Activated T-helper 17 cell treated with anti-CD3 and anti-CD28 coated beads, Interleukin-2, amount 50 U/mL, for 72 hours (primary cell): ENCODE results near the gene NCF2. TPM values are rescaled to one million over a fixed set of nuclear protein-coding genes. Genes with fewer than 3 reads are reported as not detected.

Source experiments
- ATAC-seq: fragments of 150-1000 bp; cut with Tn5 transposase; replicated peaks from 2 replicates; pipeline ENCODE4 v1.10.0; 2021; ENCODE audit warnings: mild to moderate bottlenecking, moderate library complexity
- H3K27ac Mint-ChIP-seq: one replicate; pipeline ENCODE4 v1.8.0; 2022; ENCODE audit warnings: mixed read lengths
- H3K27me3 Mint-ChIP-seq: one replicate; pipeline ENCODE4 v1.8.0; 2022; ENCODE audit warnings: mixed read lengths
- H3K36me3 Mint-ChIP-seq: one replicate; pipeline ENCODE4 v1.8.0; 2022; ENCODE audit warnings: low read depth, mild to moderate bottlenecking, mixed read lengths
- H3K4me1 Mint-ChIP-seq: one replicate; pipeline ENCODE4 v1.8.0; 2022; ENCODE audit warnings: mixed read lengths
- H3K4me3 Mint-ChIP-seq: one replicate; pipeline ENCODE4 v1.8.0; 2022; ENCODE audit warnings: mild to moderate bottlenecking, mixed read lengths
- H3K9me3 Mint-ChIP-seq: one replicate; pipeline ENCODE4 v1.8.0; 2022; ENCODE audit warnings: mixed read lengths
- total RNA-seq, 2 donors: library from RNA; stranded (reverse); gene quantifications; one replicate each; pipeline ENCODE4 v1.2.3, GENCODE V29; 2022

The NCF2 gene
- total RNA-seq, 2 donors from 2014 or later, result 4.4 to 18.7 TPM

DNA sequence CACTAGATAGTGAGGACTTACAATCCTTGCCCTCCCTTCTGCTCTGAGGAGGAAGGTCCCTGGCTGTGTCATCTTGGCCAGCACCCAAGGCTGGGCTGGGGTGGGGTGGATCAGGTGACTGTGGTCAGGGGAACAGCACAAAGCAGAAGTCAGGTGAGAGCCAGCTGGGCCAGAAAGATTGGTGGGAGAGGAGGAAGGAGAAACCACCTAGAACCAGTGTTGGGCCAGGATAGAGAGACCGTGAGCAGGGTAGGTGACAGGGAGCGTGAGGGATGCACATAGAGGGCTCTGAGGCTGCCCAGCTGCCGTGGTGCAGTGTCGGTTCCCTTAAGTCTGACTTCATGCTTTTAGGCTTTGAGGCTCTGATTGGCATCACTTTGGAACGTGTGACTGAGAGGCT lies 22.7 kb downstream of the NCF2 start:
- peak overlapping the region; percentile 55 for H3K27ac Mint-ChIP-seq
- no peaks in the 10 kb centered on the region for H3K9me3 Mint-ChIP-seq
- H3K36me3 Mint-ChIP-seq, result peaks cover 7% of the 10 kb centered on the region
- no peak overlapping the region for H3K4me3 Mint-ChIP-seq
- H3K4me1 Mint-ChIP-seq, result peaks cover 18% of the 10 kb centered on the region
- no peaks in the 10 kb centered on the region for H3K27me3 Mint-ChIP-seq
- ATAC-seq, result no peak

DNA sequence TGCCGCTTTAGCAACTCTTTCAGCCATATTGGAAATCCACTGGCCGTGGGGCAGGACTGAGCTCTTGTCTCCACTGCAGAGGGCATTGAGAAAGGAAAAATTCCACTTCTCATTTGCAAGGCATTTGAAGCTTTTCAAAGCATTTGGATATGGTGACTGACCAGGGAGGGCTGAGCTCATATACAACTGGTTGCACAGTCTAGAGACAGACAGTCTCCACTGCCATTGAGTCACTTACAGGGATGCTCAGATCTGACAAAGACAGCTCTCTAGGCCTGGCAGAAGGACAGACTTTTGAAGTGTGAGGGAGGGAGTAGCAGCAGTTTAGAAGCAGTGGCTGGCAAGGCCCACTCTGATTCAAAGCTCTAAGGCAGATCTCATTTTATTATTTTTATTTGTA lies 24.2 kb downstream of the NCF2 start:
- Mint-ChIP-seq H3K27me3 (no peaks in the 10 kb centered on the region), H3K36me3 (peaks cover 7% of the 10 kb centered on the region)

DNA sequence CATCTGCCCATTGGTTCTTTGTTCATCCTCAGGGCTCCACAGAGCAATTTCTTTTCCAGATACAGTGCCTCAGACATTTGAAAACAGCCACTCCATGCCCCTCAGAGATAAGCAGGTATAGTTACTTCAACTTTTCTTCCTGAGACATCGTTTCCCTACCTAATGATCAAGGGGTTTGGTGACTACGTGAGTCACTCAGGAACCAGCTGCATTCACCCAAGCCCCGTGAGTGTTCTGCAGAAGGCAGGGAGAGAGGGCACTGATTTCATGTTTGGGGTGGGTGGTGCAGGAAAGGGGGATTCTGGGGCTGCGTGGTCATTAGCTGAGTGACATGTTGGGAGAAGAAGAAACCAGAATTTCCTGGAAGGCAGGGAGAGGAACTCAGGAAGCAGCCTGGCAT lies 25.0 kb downstream of the NCF2 start:
- peaks cover 14% of the 10 kb centered on the region for H3K36me3 Mint-ChIP-seq
- no peak for ATAC-seq
- no peaks in the 10 kb centered on the region for H3K27me3 Mint-ChIP-seq
- H3K9me3 Mint-ChIP-seq, result no peaks in the 10 kb centered on the region
- H3K4me3 Mint-ChIP-seq, result no peak overlapping the region
- peaks cover 18% of the 10 kb centered on the region for H3K4me1 Mint-ChIP-seq
- H3K27ac Mint-ChIP-seq, result no peak overlapping the region

More for the DNA sequence above, 24.2 kb downstream of the NCF2 start:
- Mint-ChIP-seq H3K4me1 (peaks cover 18% of the 10 kb centered on the region), H3K4me3 (no peak overlapping the region), H3K27ac (no peak overlapping the region), H3K9me3 (no peaks in the 10 kb centered on the region)
- no peak for ATAC-seq

DNA sequence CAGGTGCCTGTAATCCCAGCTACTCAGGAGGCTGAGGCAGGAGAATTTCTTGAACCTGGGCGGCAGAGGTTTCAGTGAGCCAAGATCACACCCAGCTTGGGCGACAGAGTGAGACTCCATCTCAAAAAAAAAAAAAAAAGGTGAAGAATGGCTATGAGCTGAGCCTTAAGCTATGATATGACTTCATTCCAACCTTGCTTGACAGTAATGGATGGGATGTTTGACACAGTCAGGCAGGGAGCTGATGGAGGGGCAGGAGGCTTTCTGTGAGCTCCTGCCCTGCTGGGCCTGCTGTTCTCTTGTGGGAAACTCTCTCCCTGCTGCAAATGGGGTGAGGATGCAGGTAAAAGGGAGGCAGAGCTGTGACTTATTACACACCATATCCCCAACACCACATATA lies 27.6 kb downstream of the NCF2 start:
- Mint-ChIP-seq H3K27me3 (no peaks in the 10 kb centered on the region), H3K36me3 (peaks cover 14% of the 10 kb centered on the region), H3K27ac (no peak overlapping the region), H3K4me3 (no peak overlapping the region), H3K9me3 (no peaks in the 10 kb centered on the region), H3K4me1 (peaks cover 7% of the 10 kb centered on the region)
- no peak for ATAC-seq

DNA sequence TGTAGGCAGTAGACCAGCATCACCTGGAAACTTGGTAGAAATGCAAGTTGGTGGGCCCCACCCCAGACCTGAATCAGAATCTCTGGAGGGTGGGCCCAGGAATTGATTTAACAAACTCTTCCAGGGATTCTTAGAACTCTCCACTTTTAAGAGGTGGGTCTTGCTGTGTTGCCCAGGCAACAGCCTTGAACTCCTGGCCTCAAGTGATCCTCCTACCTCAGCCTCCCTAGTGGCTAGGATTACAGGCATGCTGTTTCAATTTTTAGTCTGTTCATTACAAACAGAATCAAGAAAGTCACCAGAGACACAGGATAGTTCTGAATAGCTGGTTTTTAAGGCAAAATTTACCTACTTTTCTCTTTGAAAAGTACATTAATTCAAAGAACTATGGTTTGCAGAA lies 31.2 kb downstream of the NCF2 start:
- H3K4me1 Mint-ChIP-seq, result no peaks in the 10 kb centered on the region
- ATAC-seq, result no peak
- H3K36me3 Mint-ChIP-seq, result peaks cover 45% of the 10 kb centered on the region
- H3K27me3 Mint-ChIP-seq, result no peaks in the 10 kb centered on the region
- no peak overlapping the region for H3K4me3 Mint-ChIP-seq
- no peak overlapping the region for H3K27ac Mint-ChIP-seq
- H3K9me3 Mint-ChIP-seq, result no peaks in the 10 kb centered on the region

DNA sequence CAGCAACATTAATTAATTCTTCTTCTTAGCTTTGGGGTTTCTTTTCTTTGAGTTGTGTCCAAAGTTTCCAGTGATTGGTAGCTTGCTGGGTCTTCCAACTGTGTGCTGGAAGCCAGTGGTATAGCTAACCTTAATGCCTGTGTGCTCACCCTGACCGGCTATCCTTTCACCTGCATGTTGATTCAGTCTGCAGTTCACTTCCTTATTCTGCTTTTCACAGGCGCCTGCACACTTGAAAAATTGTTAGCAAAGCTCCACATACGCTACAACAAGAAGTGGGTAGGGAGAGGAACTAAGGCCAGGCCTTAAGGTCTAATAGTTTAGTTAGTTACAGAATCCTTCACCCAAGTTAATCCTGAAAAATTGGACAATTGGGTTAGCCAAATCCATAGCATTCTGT lies 35.7 kb downstream of the NCF2 start:
- no peaks in the 10 kb centered on the region for H3K9me3 Mint-ChIP-seq
- no peaks in the 10 kb centered on the region for H3K4me1 Mint-ChIP-seq
- H3K4me3 Mint-ChIP-seq, result no peak overlapping the region
- no peaks in the 10 kb centered on the region for H3K27me3 Mint-ChIP-seq
- peaks cover 83% of the 10 kb centered on the region for H3K36me3 Mint-ChIP-seq
- no peak for ATAC-seq
- H3K27ac Mint-ChIP-seq, result no peak overlapping the region

DNA sequence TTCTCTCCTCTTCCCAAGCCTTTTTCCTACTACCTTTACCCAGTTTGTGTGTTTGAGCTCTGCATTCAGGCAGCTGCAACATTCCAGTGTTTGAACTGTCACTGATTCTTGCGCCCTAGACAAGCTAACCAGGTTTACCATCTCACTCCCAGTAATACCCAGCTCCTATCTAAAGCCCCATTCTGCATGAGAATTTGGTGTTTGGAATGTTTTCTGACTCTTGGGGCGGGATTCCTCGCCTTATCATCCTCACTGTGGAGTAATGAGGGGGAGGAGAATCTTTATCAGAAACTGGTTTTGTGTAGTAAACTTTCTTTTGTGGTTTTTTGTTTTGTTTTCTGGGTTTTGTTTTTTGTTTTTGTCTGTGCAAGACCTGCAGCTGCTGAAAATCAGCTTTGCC lies 36.5 kb downstream of the NCF2 start:
- Mint-ChIP-seq H3K9me3 (no peaks in the 10 kb centered on the region), H3K4me1 (no peaks in the 10 kb centered on the region), H3K27ac (peak overlapping the region; percentile 63), H3K36me3 (peaks cover 88% of the 10 kb centered on the region), H3K27me3 (no peaks in the 10 kb centered on the region), H3K4me3 (no peak overlapping the region)
- ATAC-seq, result no peak

DNA sequence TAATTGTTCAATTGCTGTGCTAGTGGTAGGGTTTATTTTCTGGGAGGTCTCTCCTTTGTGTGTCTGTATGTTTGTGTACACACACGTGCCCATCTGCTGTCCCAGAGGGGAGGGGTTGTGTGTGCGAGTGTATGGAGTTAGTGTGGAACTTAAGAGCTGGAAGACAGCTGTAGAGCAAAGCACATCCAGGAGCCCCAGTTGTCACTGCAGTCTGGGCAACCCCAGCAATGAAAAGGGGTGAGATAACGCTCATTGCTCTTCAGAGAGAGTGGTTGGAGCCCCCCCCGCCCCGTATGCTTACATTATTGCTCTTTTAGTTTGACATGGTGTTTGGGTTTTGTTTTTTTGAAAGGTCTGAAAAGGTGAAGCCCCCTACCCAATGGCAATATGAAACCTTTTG lies 36.9 kb downstream of the NCF2 start:
- Mint-ChIP-seq H3K4me1 (no peaks in the 10 kb centered on the region), H3K4me3 (no peak overlapping the region), H3K36me3 (peaks cover 91% of the 10 kb centered on the region), H3K9me3 (no peaks in the 10 kb centered on the region), H3K27ac (peak overlapping the region; percentile 63), H3K27me3 (no peaks in the 10 kb centered on the region)
- ATAC-seq, result no peak

DNA sequence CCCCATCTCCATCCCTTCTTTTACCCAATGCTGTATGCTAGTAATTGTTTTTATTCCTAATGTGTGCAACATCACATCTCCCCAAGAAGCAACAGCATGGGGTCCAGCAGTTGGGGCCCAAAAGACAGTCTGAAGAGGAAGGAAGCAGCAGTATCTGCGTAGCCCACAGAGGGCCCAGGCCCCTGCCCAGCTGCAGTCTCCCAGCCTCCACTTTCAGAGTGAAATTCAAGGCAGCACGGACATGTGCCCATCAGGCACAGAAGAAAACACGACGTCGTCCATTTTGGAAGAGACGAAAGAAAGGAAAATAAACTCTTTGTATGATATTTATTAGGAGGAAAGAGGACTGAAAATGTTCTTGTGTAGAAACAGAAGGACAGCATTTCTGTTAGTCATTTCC lies 37.4 kb downstream of the NCF2 start:
- H3K27ac Mint-ChIP-seq, result peak overlapping the region; percentile 63
- no peaks in the 10 kb centered on the region for H3K4me1 Mint-ChIP-seq
- no peak overlapping the region for H3K4me3 Mint-ChIP-seq
- H3K36me3 Mint-ChIP-seq, result peaks cover 94% of the 10 kb centered on the region
- H3K27me3 Mint-ChIP-seq, result no peaks in the 10 kb centered on the region
- ATAC-seq, result no peak
- no peaks in the 10 kb centered on the region for H3K9me3 Mint-ChIP-seq

DNA sequence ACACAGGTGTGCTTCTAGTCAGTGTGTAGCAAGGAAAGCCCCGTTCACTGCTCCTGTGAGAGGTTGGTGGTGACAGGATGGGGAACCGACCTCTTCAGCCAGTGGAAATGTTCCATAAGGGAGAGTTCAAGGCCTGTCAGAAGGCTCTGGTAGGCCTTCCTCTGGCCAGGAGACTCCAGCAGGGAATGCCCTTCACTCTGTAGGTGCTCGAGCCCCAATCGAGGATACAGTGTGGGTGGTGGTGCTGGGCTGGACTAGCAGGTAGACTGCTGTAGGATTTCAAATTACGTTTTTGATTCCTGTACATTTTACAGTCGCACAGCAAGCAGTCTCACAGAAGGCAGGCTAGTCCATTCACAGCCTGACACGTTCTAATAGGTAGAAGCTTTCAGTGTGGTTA lies 37.8 kb downstream of the NCF2 start:
- Mint-ChIP-seq H3K9me3 (no peaks in the 10 kb centered on the region), H3K4me3 (no peak overlapping the region), H3K4me1 (no peaks in the 10 kb centered on the region), H3K27ac (peak overlapping the region; percentile 63), H3K27me3 (no peaks in the 10 kb centered on the region), H3K36me3 (peaks cover 94% of the 10 kb centered on the region)
- no peak for ATAC-seq

DNA sequence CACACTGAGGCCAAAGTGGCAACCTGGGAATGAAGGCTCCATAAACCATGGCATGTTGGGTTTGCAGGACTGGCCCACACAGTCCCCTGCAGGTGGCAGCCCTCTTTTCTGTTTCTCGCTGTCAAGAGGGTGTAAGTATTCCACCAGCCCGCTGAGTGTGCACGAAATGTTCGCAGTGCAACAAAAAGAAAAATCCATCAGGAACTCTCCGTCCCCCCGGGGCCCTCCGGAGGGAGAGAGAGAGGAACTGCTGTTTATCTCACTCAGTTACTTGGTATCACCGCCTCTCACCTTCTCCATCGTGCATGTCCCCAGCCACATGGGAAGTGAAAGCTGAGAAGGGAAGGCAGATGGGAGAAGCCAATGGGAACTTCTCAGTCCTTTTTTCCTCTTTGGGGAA lies 38.3 kb downstream of the NCF2 start:
- Mint-ChIP-seq H3K27ac (no peak overlapping the region), H3K9me3 (no peaks in the 10 kb centered on the region), H3K36me3 (peaks cover 95% of the 10 kb centered on the region), H3K4me1 (no peaks in the 10 kb centered on the region), H3K4me3 (no peak overlapping the region), H3K27me3 (no peaks in the 10 kb centered on the region)
- ATAC-seq, result no peak

DNA sequence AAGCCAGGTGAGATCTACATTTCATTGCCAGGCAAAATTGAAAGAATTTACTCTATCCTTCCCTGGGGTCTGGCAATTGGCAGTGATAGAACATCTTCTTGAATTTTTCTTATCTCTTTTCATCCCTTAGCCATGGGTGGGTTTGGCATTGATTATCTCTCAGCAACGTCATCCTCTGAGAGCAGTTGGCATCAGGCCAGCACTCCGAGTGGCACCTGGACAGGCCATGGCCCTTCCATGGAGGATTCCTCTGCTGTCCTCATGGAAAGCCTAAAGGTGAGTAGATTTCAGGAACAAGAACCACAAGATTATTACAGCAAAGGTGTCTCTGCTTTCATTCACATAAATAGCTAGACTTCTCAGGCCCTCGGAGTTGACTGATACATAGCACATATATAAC lies 39.3 kb downstream of the NCF2 start:
- ATAC-seq, result no peak
- H3K27me3 Mint-ChIP-seq, result no peaks in the 10 kb centered on the region
- H3K4me1 Mint-ChIP-seq, result no peaks in the 10 kb centered on the region
- no peak overlapping the region for H3K4me3 Mint-ChIP-seq
- H3K36me3 Mint-ChIP-seq, result peaks cover 99% of the 10 kb centered on the region
- no peaks in the 10 kb centered on the region for H3K9me3 Mint-ChIP-seq
- no peak overlapping the region for H3K27ac Mint-ChIP-seq

DNA sequence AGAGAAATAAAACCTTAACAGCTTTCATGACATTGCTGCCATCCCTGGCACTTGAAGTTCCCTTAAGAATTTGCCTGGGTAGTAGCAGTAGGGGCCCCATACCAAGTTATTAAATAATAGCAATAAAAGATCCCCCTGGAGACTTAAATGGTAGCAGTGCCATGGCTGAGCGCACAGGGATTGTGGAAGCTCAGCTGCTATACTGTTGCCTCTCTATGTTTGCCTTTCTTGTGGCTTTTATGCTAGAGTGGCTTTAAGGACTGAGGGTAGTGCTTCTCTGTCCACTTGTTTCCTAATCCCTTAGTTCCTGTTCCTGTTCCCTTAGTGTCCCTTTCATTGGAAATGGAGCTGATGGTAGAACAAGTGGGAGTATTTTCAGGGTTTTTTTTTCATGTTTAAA lies 42.1 kb downstream of the NCF2 start:
- Mint-ChIP-seq H3K36me3 (peaks cover 100% of the 10 kb centered on the region), H3K27ac (no peak overlapping the region)
- no peak for ATAC-seq

DNA sequence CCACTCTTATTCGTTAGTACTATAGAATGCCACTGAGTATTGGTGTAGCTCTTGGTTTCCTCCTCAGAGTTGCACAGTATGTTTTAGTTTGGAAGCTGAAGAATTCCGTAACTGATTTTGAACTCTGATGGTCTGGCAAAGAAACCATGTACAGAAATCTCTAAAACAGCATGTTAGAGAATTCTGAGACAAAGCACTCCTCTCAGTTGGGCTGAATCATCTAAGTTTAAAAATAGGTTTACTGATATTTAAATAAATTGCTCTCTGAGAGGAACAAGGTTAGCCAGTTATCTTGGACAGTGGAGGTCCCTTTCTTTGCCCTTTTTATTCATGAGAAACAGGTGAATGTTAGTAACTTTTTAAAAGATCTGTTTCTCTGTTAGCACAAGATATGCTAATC lies 43.8 kb downstream of the NCF2 start:
- no peak for ATAC-seq
- no peaks in the 10 kb centered on the region for H3K27me3 Mint-ChIP-seq
- H3K36me3 Mint-ChIP-seq, result peaks cover 97% of the 10 kb centered on the region
- peak overlapping the region; percentile 32 for H3K27ac Mint-ChIP-seq
- no peak overlapping the region for H3K4me3 Mint-ChIP-seq
- no peaks in the 10 kb centered on the region for H3K9me3 Mint-ChIP-seq
- no peaks in the 10 kb centered on the region for H3K4me1 Mint-ChIP-seq

More for the DNA sequence above, 42.1 kb downstream of the NCF2 start:
- no peak overlapping the region for H3K4me3 Mint-ChIP-seq
- no peaks in the 10 kb centered on the region for H3K4me1 Mint-ChIP-seq
- no peaks in the 10 kb centered on the region for H3K9me3 Mint-ChIP-seq
- no peaks in the 10 kb centered on the region for H3K27me3 Mint-ChIP-seq

DNA sequence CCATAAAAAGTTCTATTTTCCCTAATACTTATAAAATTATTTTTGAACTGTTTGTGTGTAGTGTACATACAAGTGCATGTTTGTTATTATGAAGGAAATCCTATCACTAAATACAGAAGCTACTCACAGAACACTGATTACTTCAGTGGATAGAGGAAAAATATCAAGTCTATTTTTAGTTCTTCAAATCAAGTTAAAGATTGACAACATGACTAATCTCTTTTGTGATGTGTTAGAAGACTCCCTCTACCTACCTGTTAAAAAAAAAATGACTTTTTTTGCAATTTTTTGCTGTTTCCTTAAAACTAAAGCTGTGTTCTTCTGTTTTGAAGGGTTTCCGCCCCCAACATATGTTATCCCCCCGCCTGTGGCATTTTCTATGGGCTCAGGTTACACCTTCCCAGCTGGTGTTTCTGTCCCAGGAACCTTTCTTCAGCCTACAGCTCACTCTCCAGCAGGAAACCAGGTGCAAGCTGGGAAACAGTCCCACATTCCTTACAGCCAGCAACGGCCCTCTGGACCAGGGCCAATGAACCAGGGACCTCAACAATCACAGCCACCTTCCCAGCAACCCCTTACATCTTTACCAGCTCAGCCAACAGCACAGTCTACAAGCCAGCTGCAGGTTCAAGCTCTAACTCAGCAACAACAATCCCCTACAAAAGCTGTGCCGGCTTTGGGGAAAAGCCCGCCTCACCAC lies 45.5 kb downstream of the NCF2 start:
- Mint-ChIP-seq H3K4me1 (no peaks in the 10 kb centered on the region), H3K9me3 (no peaks in the 10 kb centered on the region), H3K27ac (peak overlapping the region; percentile 60), H3K36me3 (peaks cover 95% of the 10 kb centered on the region), H3K27me3 (no peaks in the 10 kb centered on the region), H3K4me3 (no peak overlapping the region)
- ATAC-seq, result no peak
